ENCODE measurements around the gene ANKH.

ANKH gene

DNA sequence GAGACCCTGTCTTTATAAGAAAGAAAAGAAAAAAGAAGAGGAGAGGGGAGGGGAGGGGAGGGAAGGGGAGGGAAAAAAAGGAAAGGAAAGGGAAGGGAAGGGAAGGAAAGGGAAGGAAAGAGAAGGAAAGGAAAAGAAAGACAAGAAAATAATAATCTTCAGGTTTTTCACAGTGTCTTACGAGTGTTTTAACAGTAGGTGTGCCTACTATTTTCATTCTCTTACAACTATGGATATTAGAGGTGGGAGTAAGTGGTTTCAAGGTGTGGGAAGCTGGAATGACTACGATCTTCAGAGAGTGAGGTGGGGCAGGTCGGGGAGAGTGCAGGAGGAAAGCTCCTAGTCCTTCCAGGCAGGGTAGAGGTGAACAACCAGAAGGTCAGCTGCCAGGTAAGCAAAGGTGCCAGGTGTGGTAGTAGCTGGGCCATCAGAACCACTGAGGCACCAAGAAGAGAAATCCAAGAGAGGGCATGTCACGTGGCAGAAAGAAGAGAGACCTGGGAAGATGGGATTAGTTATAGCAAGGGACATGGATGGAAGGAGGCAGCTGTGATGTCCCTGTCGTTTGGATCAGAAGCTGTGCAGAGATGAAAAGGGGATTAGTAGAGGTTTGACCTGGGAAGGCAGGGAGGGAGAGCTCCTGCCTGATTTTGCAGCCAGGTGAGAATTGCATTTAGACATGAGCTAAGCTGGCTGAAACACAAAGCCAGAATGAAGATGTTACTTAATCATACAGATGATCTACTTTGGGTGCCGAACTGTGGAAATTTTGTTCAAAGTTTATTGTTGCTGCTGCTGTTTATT lies 111.6 kb downstream of the ANKH start:
- no peak for DNase-seq (ENCODE audit: low read depth)

DNA sequence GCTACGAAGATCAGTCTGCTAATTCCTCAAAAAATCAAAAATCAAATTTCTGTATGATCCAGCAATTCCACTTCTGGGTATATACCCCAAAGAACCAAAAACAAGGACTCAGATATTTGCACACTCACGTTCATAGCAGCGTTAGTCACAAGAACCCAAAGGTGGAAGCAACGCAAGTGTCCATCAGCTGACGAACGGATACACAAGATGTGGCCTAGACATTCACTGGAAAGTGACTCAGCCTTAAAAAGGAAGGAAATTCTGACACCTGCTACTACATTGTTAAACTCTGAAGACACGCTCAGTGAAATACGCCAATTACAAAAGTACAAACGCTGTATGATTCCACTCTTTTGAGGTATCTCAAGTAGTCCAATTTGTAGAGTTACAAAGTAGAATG lies 113.7 kb downstream of the ANKH start:
- no peak for DNase-seq (ENCODE audit: low read depth)

DNA sequence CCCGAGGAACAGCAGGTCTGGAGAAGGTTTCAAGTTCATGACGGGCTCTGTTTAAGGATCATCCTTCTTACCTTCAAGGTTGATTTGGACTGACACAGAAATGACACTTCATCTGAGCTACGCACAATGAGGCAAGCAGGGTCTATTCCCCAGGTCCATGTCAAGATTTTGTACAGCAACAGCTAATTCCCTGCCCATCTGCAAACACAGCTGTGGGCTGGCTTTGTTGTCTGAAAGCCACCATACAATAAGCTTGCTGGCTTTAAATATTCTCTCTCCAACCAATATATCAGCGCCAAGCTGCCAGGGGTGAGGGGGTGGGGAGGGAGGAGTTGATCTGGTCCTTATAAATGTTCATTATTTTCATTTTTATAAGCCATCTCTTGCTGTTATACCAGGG lies 115.1 kb downstream of the ANKH start:
- DNase-seq (ENCODE audit: low read depth) = no peak

DNA sequence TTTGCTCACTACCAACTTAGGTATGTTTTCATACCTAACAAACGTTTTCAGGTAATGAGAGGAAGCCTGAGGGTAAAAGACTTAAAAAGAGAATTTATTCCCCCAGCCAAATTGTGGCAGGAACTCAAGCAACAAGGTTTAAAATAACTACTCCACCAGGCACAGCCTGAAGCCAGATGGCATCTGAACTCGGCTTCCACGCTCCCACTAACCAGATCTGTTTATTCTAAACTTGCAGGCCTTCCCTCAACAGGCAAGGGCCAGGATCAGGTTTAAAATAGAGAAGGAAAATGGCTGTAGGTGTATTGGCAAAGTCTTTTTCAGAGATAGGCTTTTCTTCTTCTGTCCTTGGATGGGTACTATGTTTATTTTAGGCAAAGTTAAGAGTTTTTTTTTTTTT lies 117.6 kb downstream of the ANKH start:
- no peak for DNase-seq (ENCODE audit: low read depth)

DNA sequence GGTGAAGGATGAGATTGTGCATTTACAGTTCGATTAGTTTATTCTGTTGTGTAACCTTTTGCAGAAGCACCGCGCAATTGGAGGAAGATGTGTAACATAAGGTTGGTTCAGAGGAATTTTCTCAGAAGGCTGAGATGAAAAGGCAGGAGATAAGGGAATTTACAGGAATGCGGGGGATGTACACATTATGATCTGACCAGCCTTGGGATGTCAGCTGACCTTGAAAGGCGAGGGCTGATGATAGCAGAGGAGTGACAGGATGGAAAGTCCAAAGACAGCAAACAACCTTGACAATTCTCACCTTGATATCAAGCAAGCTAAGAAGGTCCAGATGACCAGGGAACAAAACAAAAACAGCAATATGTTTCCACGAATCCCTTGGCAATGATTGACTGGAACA lies 118.3 kb downstream of the ANKH start:
- no peak for DNase-seq (ENCODE audit: low read depth)

DNA sequence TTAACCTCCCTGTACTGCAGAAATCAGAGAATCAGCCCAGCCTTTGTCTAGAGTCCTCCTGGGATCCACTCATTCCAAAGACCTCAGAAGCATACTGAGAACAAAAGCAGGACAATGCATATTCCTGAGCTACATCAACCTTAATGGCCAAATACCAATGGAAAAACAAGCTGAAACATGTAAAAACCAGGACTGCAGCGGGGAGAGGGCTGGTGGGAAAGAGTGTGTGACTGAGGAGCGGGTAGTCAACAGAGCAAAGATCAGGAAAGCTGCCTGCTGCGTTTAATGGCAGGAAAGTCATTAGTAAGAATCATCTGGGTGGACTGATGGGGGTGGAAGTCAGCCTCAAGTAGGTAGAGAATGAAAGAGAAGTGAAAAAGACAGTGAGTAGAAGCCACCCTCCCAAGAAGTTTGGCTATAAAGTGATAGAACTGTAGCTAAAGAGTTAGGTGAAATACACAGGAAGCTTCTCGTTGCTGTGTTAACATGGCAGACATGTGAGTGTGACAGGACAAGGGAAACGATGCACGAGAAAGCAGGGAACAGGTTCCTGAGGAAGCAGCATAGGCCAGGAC lies 119.0 kb downstream of the ANKH start:
- no peak for DNase-seq (ENCODE audit: low read depth)

DNA sequence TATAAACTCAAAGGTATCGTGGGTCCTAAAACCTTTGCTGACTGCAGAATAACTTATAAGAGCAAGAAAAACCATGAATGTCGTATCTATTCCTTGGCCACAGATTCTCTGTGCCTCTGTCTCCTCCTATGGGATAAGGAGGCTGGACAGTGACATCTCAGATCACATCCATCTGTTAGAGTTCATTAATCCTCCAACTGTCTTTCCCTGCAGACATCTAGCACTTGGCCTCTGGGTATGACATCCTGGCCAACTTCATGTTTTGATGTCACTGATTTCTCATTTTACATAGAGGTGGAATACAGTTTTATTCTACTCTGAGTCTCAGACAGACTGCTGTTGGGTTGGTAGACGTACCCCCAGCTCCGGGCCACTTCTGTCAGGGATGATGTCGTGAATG lies 120.9 kb downstream of the ANKH start:
- no peak for DNase-seq (ENCODE audit: low read depth)

DNA sequence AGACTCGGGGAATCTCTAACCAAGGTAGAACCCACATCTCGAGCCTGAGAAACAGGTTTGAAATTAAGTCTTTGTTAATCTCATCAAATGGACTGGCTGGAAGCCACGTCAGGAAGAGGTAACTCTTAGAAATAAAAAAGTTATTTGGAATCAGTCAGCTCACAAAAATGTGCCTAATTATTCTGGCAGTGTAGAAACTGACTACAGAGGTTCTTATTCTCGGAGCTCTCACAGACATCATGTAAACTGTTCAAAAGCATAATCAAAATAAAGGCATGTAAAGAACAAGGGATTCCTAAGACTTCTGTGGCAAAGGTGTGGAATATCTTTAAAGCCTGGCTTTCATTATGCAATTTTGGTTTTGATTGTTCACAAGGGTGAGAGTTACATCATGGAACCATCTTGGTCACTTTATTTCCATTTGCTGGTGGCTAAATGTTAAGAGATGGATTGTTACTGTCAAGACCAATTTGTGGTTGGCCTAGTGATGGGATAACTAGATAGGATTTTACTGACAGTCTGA lies 121.9 kb downstream of the ANKH start:
- no peak for DNase-seq (ENCODE audit: low read depth)

DNA sequence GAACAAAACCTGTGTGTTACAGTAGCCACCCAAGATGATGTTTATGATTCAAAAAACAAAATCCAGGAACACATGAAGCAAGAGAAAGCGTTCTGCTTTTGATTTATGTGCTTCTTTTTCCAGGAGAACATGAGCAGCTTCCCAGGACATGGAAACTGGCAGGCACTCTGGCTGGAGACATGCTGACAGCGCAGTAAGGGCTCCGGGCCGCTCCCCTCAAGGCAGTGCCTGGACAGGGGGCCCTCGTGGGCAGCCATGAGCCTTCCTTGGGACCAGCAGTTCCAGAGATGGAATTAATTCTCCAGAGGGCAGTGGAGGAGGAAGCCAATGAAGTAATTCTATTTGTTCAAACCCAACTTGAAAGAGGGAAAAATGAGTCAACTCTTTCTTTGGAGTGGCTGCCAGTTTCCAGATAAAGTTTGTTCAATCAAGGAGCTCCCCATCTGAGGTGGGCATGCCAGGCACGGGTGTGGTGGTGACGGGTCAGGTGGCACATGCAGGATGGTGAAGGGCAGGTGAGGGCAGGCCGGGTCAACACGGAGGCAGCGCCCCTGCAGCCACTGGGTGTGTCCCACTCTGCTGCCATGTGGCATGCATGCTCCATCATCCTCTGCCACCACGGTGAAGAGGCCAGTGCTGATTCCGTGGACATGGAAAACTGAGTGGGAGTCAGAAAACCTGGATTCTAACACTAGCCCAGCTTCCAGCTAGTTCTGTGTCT lies 123.2 kb downstream of the ANKH start:
- DNase-seq (ENCODE audit: low read depth) = no peak

DNA sequence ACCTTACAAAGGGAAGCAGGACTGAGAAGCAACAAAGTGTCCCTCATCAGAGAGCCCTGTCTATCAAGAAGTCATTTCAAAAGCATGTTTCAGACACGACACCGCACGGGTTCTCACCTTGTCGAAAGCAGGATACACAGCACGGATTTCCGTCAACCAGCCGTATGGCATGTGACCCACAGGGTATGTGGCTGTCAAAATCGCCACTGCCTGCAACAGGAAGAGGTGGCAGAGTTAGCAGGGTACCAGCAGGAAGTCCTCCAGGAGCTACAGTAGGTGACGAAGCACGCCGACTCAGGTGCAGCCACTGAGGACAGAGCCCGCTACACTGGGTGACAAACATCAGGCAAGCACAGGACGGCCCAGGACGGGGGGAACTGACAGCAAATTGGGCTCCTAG lies 125.8 kb downstream of the ANKH start:
- no peak for DNase-seq (ENCODE audit: low read depth)

DNA sequence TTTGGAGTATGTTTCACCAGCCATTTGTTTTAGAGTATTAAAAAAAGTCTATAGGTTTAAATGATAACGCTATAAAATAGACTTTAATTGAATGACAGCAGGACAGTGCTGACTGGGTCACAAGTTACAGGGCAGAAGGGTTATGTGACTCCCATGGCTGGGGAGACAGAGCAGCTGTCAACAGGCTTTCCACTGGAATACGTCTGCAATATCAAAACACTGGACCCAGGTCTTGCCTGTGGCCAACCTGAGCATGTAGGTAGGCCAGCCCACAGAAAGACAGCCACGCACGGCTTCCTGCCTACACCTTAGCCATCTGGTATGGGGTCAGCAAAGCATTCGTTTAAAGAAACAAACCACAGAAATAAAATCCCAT lies 126.4 kb downstream of the ANKH start:
- no peak for DNase-seq (ENCODE audit: low read depth)

DNA sequence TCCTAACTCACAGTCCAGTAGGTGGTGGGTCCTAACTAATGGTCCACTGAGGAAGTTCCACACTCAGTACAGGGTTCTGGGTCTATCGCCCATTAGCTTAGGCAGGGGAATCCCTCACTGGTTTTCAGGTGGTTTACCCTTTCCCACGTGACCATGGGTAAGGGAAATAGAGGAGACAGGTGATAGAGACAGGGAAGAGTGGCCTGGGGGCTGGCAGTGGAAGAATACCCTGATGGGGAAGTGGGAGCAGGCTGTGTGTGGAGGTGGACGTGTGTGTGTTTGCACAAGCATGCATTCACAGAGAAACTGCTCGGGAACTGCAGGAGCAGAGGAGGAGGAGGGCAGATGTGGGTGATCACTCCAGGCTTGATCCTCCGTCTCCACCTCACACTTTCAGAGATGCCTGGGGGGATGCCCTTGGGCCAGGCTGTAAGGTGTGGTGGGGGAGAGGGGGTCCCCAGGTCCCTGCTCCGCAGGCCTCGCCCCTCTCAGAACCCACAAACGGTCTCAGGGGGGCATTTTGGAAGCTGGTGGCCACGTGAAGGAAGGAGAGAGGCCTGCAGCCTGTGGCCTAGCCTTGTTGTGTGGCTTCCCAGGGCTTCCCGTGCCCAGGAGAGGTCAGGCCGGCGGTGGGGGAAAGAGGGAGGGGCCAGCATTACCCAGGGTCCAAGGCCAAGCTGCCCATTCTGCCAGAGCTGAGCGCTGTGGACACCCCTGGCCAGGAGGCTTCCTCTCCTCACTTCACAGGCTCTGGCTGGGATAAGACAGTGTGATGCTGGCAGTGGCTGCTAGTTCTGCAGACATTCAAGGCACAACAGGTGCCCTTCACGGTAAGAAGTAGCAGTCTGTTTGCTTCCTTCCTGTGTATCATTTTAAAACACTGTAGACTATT lies 127.0 kb downstream of the ANKH start:
- DNase-seq (ENCODE audit: low read depth) = no peak

DNA sequence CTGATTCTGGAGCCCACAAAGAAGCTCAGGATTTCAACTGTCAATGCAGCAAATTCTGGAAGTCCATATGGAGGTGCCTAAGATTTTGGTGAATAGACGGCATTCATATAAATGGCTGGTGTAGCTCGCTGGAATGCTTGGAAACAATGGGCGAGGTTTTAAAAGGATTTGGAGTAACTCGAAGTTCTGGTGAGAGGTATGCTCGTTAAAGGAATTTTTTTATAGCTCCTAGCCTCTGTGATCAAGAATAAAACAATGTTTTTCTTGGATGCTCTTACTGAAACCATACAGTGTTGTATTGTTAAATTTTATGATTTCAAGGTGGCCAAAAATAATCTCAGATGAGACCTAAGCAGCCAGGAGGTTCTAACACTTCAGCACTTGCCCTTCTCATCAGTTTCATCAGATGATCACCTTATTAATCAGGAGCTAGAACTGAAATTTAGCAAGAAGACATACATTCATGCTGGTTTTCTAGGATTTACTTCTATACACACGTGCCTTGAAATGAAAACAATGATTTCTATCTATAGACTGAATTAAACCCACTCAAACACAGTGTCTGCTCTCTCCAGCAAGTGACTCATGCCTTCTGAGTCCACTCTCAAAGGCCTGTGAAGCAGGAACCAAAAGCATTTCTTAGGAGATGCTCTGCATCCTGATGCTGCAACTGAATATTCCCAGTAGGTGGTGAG lies 127.8 kb downstream of the ANKH start:
- DNase-seq (ENCODE audit: low read depth) = no peak

DNA sequence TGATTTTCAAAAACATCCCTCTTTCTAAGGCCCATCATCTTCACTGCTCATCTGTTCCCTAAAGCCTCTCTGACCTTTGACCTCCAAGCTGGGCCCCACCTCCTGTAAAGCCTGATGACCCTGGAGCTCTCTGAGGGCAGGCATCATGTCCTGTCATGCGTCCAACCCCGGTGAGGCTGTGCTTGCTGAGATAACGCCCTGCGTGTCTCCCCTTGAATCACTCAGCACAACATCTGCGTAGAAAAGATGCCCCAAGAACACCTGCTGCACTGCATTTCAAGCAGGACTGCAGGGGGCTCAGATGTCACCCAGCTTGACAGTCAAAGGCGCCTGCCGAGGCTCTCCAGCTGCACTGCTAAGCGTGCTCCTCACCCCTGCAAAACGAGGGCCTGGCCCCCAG lies 129.1 kb downstream of the ANKH start:
- DNase-seq (ENCODE audit: low read depth) = no peak

DNA sequence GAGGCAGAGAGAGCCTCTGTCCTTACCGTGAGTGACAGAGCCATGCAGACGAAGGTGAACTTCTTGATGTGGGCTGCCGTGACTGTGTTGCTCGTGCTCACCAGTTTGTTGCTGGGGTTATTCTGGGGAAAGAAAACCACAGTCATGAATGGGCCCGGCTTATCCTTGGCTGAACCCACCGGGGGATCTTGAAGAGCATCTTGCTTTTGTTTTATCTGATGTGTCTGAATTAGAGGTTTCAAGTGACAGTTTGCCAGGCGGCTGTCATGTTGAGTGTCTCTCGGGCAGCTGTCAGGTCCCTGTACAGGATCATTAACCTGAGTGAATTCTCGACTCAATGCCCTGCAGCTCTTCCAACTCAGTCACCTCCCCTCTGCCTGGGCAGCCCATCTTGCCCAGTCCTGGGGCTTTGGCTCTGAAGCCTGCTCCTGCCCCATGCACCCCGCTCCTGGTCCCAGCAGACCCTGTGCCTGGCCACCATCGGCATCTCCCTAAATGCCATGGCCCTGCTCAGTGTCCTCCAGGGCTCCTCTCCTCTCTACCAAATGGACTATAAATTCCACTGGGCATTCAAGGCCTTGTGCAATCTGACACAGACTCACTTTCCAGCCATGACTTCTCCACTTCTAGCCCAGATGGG lies 129.7 kb downstream of the ANKH start:
- DNase-seq (ENCODE audit: low read depth) = no peak

DNA sequence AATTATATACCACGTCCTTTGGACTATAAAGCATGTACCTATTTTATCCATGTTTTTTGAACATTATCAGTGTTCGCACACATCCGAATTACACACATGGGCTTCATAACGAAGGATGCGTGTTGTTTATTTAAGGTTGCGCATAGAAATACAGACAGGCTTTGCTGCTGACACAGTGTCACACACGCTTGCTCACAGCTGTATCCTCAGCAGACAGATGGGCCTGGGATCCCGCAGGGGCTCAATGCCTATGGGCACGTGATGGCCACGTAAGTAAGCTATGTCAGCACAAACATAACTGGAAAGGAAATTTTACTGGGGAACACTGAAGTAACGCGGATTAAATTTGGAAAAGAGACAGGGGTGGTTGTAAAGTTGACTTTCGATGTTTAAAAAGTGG lies 130.4 kb downstream of the ANKH start:
- no peak for DNase-seq (ENCODE audit: low read depth)

DNA sequence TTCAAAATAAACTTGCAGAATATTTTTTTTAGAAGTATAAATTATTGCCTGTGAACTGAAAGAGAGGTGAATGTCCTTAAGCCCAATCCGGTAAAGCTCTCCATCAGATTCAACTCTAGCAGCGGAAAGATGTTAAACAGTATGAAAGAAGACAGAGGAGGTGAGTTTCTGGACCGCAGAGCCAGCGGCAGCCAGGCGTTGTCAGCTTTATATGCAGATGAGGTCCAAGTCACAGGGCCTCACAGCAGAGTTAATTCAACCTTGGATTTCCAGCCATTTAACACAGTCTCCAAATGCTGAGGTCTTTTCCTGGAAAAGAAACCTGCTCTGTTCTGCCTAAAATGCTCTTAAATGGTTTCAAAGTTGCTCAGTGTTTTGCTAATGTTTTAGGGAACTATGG lies 131.6 kb downstream of the ANKH start:
- DNase-seq (ENCODE audit: low read depth) = no peak

DNA sequence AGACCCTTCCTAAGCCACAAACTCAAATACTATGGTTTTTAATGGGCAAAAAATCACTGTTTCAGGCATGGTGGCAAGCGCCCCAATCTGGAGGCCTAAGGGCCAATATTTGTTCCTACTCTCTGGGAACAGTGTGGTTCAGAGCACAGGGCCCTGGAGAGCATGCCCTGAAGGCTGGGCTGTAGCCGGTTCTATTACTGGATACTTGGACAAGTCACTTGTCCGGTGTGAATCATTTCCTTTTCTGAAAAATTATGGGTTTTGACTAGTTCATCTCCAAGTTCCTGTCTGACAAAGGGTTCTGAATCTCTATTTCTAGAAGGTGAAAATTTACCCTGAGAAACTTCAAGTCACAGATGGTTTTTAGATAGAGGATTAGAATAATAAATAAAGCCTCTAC lies 132.0 kb downstream of the ANKH start:
- DNase-seq (ENCODE audit: low read depth) = no peak

DNA sequence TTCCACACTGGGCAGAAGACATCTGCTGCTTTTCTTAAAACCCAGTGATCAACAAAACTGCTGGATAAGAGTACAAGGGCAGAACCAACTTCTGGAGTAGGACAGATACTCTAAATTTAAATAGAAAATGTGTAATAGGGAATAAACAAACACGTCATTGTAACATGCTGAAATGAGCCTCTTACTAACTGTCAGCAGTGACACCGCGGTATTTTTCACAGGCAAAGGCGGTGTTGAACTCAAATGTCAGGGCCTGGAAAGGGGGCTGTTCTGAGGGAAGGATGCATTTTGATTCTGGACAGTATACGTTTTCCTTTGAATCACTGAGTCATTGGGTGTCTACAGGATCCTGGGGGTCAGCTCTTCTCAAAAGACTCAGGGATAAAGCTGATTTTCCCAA lies 133.5 kb downstream of the ANKH start:
- no peak for DNase-seq (ENCODE audit: low read depth)

DNA sequence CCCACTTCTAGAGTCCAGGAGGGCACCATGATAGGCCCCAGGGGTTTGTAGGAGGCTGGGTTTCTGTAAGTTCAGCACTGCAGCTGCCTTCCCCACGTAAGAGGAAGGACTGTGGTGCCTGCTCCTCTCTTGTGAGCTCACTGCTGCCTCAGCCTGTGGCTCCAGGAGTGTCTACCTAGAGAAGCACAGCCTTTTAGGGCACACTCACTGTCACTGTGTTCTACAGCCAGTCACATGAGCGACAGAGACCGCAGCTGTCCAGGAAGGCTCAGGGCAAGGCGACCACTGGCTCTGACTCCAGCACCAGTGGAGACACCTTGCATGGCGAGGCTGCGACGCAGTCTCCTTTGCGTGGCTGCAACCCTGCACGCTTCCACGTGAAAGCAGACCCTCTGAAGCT lies 134.3 kb downstream of the ANKH start:
- DNase-seq (ENCODE audit: low read depth) = no peak

DNA sequence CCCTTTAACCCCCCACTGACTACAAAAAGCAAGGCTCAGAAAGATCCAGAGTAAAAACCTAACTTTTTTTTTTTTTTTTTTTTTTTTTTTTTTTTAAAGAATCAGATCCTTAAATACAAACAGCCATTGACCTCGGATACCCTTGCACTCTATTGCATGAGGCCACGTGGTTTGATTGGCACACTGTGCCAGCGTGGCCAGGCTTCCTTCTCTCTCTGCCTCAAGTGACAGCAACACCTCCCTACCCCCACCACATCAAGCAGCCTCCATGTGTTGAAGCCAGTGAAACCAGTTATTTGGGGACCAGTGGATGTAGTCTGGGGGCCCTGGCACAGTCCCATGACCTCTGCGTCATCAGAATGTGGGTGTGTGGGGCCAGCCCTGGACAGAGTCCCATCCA lies 135.6 kb downstream of the ANKH start:
- DNase-seq (ENCODE audit: low read depth) = no peak

Measured in stimulated activated CD8-positive, alpha-beta memory T cell treated with anti-CD3 and anti-CD28 coated beads, Interleukin-15, amount 100 ng/mL, for 24 hours (primary cell).